IMR-90 (cell line): ENCODE data around the gene NUBPL. TPM values are rescaled to one million over a fixed set of nuclear protein-coding genes. Genes with fewer than 3 reads are reported as not detected.
A peak's percentile ranks its signal among the peaks of the same experiment; 100 is the strongest.

Experiments
- ATAC-seq: fragments of 200-7000 bp; cut with Tn5 transposase; 2 replicates; pipeline ENCODE4 v1.9.1; 2020; ENCODE audit warnings: low read depth, mild to moderate bottlenecking, moderate library complexity
- BruUV-seq: library from RNA; stranded (reverse); fragments of 400-500 nt; replicated peaks from 2 replicates; lab custom pipeline; 2021; lab: Mats Ljungman, UMichigan
- CTCF ChIA-PET: fragments of 300-600 bp; formaldehyde crosslinking; extraction: SDS; loops from one replicate; lab custom pipeline; 2021; ENCODE audit warnings: antibody characterized with exemption; lab: Yijun Ruan, JAX
- POLR2A ChIA-PET: fragments of 300-600 bp; sonication (Branson Sonifier 250); formaldehyde crosslinking; loops from one replicate; lab custom pipeline; 2022; ENCODE audit warnings: antibody characterized with exemption; ENCODE audit not compliant: unreplicated experiment; lab: Charles Lee
- DNase-seq: peaks from one replicate; pipeline ENCODE4 v3.0.0; 2013
- H2AFZ ChIP-seq: replicated peaks from 2 replicates; pipeline ENCODE3; 2013; ENCODE audit warnings: low read length, mild to moderate bottlenecking; ENCODE audit not compliant: poor library complexity
- H2AK5ac ChIP-seq: 2 replicates; pipeline ENCODE4 v1.6.1; 2013; ENCODE audit warnings: low read depth, low read length, inconsistent platforms
- H2AK9ac ChIP-seq: replicated peaks from 2 replicates; pipeline ENCODE3; 2013; ENCODE audit warnings: mild to moderate bottlenecking, low read depth, low read length, moderate library complexity; ENCODE audit not compliant: poor library complexity
- H2BK120ac ChIP-seq: 2 replicates; pipeline ENCODE4 v1.6.1; 2013; ENCODE audit warnings: low read depth, low read length, inconsistent platforms
- H2BK15ac ChIP-seq: 3 replicates; pipeline ENCODE4 v1.6.1; 2013; ENCODE audit warnings: low read depth, low read length, inconsistent platforms
- H2BK20ac ChIP-seq: 2 replicates; pipeline ENCODE4 v1.6.1; 2013; ENCODE audit warnings: low read depth, mild to moderate bottlenecking, inconsistent platforms, low read length, moderate library complexity
- H2BK5ac ChIP-seq: 2 replicates; pipeline ENCODE4 v1.6.1; 2013; ENCODE audit warnings: mild to moderate bottlenecking, low read depth, low read length, inconsistent platforms; ENCODE audit not compliant: poor library complexity, severe bottlenecking
- H3K14ac ChIP-seq: replicated peaks from 2 replicates; pipeline ENCODE4 v1.6.1; 2013; ENCODE audit warnings: low read depth, low read length, inconsistent platforms
- H3K18ac ChIP-seq: 2 replicates; pipeline ENCODE4 v1.6.1; 2013; ENCODE audit warnings: low read depth, low read length, control low read depth
- H3K23ac ChIP-seq: 2 replicates; pipeline ENCODE4 v1.6.1; 2013; ENCODE audit warnings: low read depth, low read length, inconsistent platforms
- H3K27ac ChIP-seq: 2 replicates; pipeline ENCODE4 v1.5.1; 2013; ENCODE audit warnings: mild to moderate bottlenecking, control low read depth, low read length; ENCODE audit not compliant: insufficient read depth
- H3K27me3 ChIP-seq: 2 replicates; pipeline ENCODE4 v1.6.1; 2013; ENCODE audit warnings: low read length; ENCODE audit not compliant: control insufficient read depth, insufficient read depth
- H3K36me3 ChIP-seq: 2 replicates; pipeline ENCODE4 v1.6.1; 2013; ENCODE audit warnings: low read length, mixed read lengths; ENCODE audit not compliant: control insufficient read depth, insufficient read depth
- H3K4ac ChIP-seq: 2 replicates; pipeline ENCODE4 v1.6.1; 2013; ENCODE audit warnings: low read depth, low read length, inconsistent platforms
- H3K4me1 ChIP-seq: 2 replicates; pipeline ENCODE4 v1.6.1; 2013; ENCODE audit warnings: low read length, mixed read lengths; ENCODE audit not compliant: control insufficient read depth, insufficient read depth
- H3K4me2 ChIP-seq: 2 replicates; pipeline ENCODE4 v1.6.1; 2013; ENCODE audit warnings: low read depth, mild to moderate bottlenecking, control low read depth, low read length, moderate library complexity
- H3K4me3 ChIP-seq: 2 replicates; pipeline ENCODE4 v1.5.1; 2013; ENCODE audit warnings: low read depth, mild to moderate bottlenecking, control low read depth, low read length, moderate library complexity; ENCODE audit not compliant: insufficient read depth
- H3K56ac ChIP-seq: 2 replicates; pipeline ENCODE4 v1.6.1; 2013; ENCODE audit warnings: low read length, inconsistent platforms; ENCODE audit not compliant: insufficient read depth; ENCODE audit errors: extremely low read depth
- H3K79me1 ChIP-seq, 2 experiments: 2 replicates each; pipeline ENCODE4 v1.6.1; 2013; ENCODE audit warnings: low read length in 2 of 2, inconsistent platforms in 1 of 2, low read depth in 1 of 2
- H3K9ac ChIP-seq: 2 replicates; pipeline ENCODE4 v1.6.1; 2013; ENCODE audit warnings: low read depth, low read length, control low read depth
- H3K9me1 ChIP-seq: 2 replicates; pipeline ENCODE4 v1.6.1; 2013; ENCODE audit warnings: low read length, inconsistent platforms; ENCODE audit not compliant: insufficient read depth
- H3K9me3 ChIP-seq: 2 replicates; pipeline ENCODE4 v1.6.1; 2013; ENCODE audit warnings: low read length; ENCODE audit not compliant: control insufficient read depth, insufficient read depth
- H4K20me1 ChIP-seq: 2 replicates; pipeline ENCODE4 v1.6.1; 2013; ENCODE audit warnings: low read length, inconsistent platforms; ENCODE audit not compliant: insufficient read depth
- H4K5ac ChIP-seq: 2 replicates; pipeline ENCODE4 v1.6.1; 2013; ENCODE audit warnings: mild to moderate bottlenecking, low read depth, low read length, control low read depth
- H4K8ac ChIP-seq, 2 experiments: 2 replicates each; pipeline ENCODE4 v1.6.1; 2013; ENCODE audit warnings: low read depth in 2 of 2, low read length in 2 of 2, control low read depth in 1 of 2, inconsistent platforms in 1 of 2
- H4K91ac ChIP-seq: 2 replicates; pipeline ENCODE4 v1.6.1; 2013; ENCODE audit warnings: low read depth, low read length, inconsistent platforms; ENCODE audit not compliant: insufficient read depth
- BHLHE40 ChIP-seq: fragments of 150-350 bp; IDR thresholded peaks from 2 replicates; pipeline ENCODE4 v1.6.1; 2016; ENCODE audit warnings: mild to moderate bottlenecking, low read depth, low read length
- CEBPB ChIP-seq: IDR thresholded peaks from 2 replicates; pipeline ENCODE4 v1.6.1; 2012; ENCODE audit warnings: low read depth, low read length, improper control_type of control experiment
- CHD1 ChIP-seq: IDR thresholded peaks from 2 replicates; pipeline ENCODE4 v1.6.1; 2012; ENCODE audit warnings: low read depth, low read length, improper control_type of control experiment
- MXI1 ChIP-seq: IDR thresholded peaks from 2 replicates; pipeline ENCODE4 v1.6.1; 2012; ENCODE audit warnings: low read depth, mild to moderate bottlenecking, low read length, moderate library complexity, borderline replicate concordance
- RFX5 ChIP-seq: IDR thresholded peaks from 2 replicates; pipeline ENCODE4 v1.8.0; 2012; ENCODE audit warnings: low read depth, mild to moderate bottlenecking, low read length, moderate library complexity
- WGBS, 2 experiments: methylation state at CpG; one replicate each; pipeline versions ENCODE4 v1.1.5 to v1.1.7; 2013; ENCODE audit warnings: missing lambda C conversion rate in 2 of 2; ENCODE audit not compliant: insufficient read length in 1 of 2; ENCODE audit errors: extremely low coverage in 2 of 2; 5-methylcytosine and 5-hydroxymethylcytosine counted together
- dilution Hi-C: fragments of 300-500 bp; cut with HindIII; formaldehyde crosslinking; loops from one replicate; pipeline ENCODE4 v1.14.3; 2018; ENCODE audit warnings: low sequenced_read_pairs; ENCODE audit not compliant: unreplicated experiment
- in situ Hi-C: fragments of 300-500 bp; cut with MboI; formaldehyde crosslinking; loops from 3 replicates; pipeline ENCODE4 v1.14.3; 2019; ENCODE audit warnings: low sequenced_read_pairs, inconsistent platforms, mixed read lengths
- intact Hi-C: fragments of 100-400 bp; cut with micrococcal nuclease; formaldehyde crosslinking; loops from 2 replicates; pipeline ENCODE4 v1.10.0; 2022
- polyA plus RNA-seq, 3 experiments: library from polyadenylated mRNA; depleted of rRNA; stranded (reverse); fragments of >200 nt; gene quantifications; 2 replicates each; pipeline ENCODE4 v1.2.3, GENCODE V29; 2012; ENCODE audit warnings: low replicate concordance in 1 of 3
- total RNA-seq: library from RNA; depleted of rRNA; stranded (reverse); fragments of >200 nt; gene quantifications from 2 replicates; pipeline ENCODE4 v1.2.3, GENCODE V29; 2012

NUBPL gene
- total and polyA plus RNA-seq, 2 of the 4 experiments (the other 2 are of a cell fraction) = 5.4 to 11.5 TPM

- H3K79me1 ChIP-seq = no peaks in the 10 kb centered on the region
- TF ChIP-seq MXI1 (no peak), RFX5 (no peak), CEBPB (peak; percentile 45; the same call in 1 of the 2 replicates), CHD1 (no peak), BHLHE40 (no peak)
- H3K14ac ChIP-seq = no peak overlapping the region
- H4K20me1 ChIP-seq = no peaks in the 10 kb centered on the region
- no TSS peak for BruUV-seq
- no peaks in the 10 kb centered on the region; the same call in 1 of the 2 replicates for H3K9me1 ChIP-seq
- no peak overlapping the region for H4K5ac ChIP-seq
- H3K18ac ChIP-seq = no peak overlapping the region
- no peaks in the 10 kb centered on the region for H3K9me3 ChIP-seq
- no peaks in the 10 kb centered on the region for H3K36me3 ChIP-seq
- intact Hi-C loops (no loop called here), in situ Hi-C loops (no loop called here), dilution Hi-C loops (no loop called here)
- no peak overlapping the region for H2BK15ac ChIP-seq
- H4K91ac ChIP-seq = no peak overlapping the region
- DNase-seq (no peak), ATAC-seq (no peak)
- no peak overlapping the region for H2BK5ac ChIP-seq
- H2AK5ac ChIP-seq = no peak overlapping the region
- WGBS, 2 experiments = 100% methylated on average over 1 of the region's 6 CpGs; no CpG with 5 or more reads in 1 of the 2 experiments
- H3K9ac ChIP-seq = no peak overlapping the region
- H3K56ac ChIP-seq = no peak overlapping the region
- no peak overlapping the region for H2AK9ac ChIP-seq
- H3K4me2 ChIP-seq = no peak overlapping the region
- H3K4me1 ChIP-seq = no peaks in the 10 kb centered on the region
- H3K4me3 ChIP-seq = no peak overlapping the region
- H2AFZ ChIP-seq = no peak overlapping the region
- H3K23ac ChIP-seq = no peak overlapping the region
- CTCF ChIA-PET = no interaction called here
- POLR2A ChIA-PET = no interaction called here
- H4K8ac ChIP-seq = no peak overlapping the region
- H3K27ac ChIP-seq = no peak overlapping the region
- no peaks in the 10 kb centered on the region for H3K27me3 ChIP-seq
- no peak overlapping the region for H2BK120ac ChIP-seq
- H3K4ac ChIP-seq = no peak overlapping the region
- H2BK20ac ChIP-seq = no peak overlapping the region
These were observed 341.9 kb downstream of the NUBPL start for GRCh38 chr14:31902945-31903646.
